GM19372 (cell line): ENCODE measurements around the gene PTTG1IP.

ENCODE experiments used
- ATAC-seq: cut with Tn5 transposase; IDR thresholded peaks from one replicate; pipeline ENCODE4 v1.9.1; 2021; ENCODE audit warnings: mild to moderate bottlenecking, low read depth, moderate library complexity; ENCODE audit not compliant: unreplicated experiment

Gene PTTG1IP

DNA sequence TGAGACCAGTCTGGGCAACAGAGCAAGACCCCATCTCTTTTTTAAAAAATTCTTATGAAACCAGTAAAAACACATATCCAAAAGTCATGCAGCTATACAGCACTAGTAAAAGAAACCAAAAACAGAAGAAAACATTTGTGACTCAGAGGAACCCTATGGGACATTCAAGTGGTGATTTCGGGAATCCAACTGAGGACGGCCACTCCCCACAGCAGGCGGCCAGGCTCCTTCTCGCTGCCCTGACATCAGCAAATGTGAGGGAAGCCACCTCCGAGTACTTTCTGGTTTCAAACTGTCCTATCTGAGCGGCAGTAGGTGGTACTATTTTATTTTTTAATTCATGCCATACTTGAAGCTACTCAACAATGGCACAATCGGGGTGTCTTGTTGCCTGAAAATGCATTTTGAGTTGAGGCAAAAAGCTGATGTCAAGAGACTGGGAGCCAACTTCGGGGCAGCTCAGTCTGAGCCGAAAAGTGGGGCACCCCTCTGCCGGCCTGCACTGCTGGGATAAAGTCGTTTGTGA, 58.9 kb downstream of the PTTG1IP start:
- ATAC-seq, result no peak

DNA sequence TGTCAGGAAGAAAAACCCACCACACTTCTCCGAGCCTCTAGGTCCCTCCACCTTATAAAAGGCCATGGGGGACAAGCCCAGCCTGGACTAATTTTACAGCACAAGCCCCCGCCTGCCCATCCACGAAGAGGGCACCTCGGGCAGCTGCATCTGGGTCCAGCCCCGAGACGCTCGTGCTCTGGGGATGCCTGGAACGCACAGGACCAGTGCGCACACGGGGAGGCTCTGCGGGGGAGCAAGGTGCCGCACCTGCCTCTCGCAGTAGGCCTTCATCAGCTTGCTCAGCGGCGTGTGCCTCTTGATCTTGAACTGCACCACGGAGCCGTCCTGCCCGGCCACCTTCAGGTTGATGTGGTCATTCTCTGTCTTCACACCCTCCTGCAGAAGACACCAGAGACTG, 59.8 kb downstream of the PTTG1IP start:
- no peak for ATAC-seq

DNA sequence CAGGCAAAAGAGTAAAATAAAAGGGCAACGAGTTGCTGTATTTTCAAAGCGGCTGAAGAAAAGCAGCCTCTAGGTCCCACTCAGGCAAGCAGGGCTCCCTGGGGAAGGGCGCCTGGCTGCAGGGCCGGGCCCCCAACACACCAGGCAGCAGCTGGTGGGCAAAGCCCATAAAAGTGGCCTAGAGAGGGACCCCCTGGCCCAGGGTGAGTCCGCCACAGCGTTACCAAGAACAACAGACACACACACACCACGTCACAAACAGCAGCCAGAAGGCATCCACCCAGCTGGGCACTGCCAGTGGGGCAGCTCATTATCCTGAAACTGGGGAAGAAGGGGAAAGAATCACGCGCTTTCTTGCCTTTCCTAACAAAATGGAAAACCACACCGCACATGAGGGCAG, 60.3 kb downstream of the PTTG1IP start:
- no peak for ATAC-seq

DNA sequence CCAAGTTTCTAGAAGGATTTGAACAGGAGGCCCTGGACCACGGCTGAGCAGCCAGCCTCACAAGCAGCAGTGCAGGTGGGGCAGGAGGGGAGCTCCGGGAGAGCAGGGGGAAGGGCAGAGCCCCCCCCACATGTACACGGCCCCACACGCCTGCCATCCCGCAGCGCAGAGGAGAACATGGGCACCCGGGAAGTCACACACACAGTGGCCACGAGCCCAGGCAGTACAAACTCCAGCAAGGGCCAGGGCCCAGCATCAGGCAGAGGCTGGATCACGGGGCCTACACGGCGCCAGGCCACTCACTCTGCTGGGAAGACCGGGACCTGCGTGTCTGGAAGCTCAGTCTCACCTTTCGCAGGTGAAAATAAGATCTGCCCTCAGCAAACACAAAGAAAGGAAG, 60.9 kb downstream of the PTTG1IP start:
- ATAC-seq, result no peak

- ATAC-seq, result no peak
Measured at GRCh38 chr21:44810779-44811178, 62.7 kb downstream of the PTTG1IP start.

GRCh38 chr21:44805859-44806258, 67.6 kb downstream of the PTTG1IP start:
- ATAC-seq, result no peak

GRCh38 chr21:44805226-44805625, 68.3 kb downstream of the PTTG1IP start:
- no peak for ATAC-seq

GRCh38 chr21:44804762-44805161, 68.7 kb downstream of the PTTG1IP start:
- ATAC-seq, result no peak

GRCh38 chr21:44803651-44804050, 69.8 kb downstream of the PTTG1IP start:
- ATAC-seq, result no peak

DNA sequence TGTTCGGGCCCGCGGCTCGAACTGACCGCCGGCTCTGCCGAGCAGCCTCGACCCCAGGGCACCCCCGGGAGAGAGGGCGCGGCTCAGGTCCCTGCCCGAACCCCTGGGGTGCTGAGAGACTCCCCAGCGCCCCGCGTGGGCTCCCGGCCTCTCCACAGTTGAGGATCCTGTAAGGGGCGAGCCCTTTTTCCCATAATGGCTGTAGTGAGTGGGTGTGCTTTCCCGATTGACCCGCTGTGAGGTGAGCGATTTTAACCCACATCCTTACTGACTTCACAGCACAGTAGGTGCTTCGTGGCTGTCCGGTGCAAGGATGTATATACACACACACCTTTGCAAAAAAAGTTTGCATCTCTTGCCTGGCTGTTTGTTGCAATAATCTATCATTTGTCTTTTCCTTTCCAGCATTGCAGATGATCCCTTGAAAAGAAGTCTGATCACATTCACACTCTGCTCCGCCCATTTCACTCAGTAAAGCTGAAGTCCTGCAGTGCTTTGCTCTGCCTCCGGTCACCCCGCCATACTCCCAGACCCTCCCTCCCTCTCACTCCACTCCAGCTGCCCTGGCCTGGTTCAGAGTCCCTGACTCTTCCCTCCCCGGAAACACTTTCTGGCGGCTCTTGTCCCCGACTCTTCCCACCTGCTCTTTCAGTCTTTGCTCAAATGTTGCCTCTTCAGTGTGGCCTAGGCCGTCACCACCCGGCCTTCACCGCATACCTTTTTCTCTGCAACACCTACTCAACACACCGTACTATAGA, 70.9 kb downstream of the PTTG1IP start:
- no peak for ATAC-seq

- peak; percentile 76 for ATAC-seq
Measured at GRCh38 chr21:44801468-44802395, 71.8 kb downstream of the PTTG1IP start, which contains the start of gene UBE2G2. Gene UBE2G2 (minus strand): TSS chr21:44801820. CDS start chr21:44801748, 72 bp downstream.

DNA sequence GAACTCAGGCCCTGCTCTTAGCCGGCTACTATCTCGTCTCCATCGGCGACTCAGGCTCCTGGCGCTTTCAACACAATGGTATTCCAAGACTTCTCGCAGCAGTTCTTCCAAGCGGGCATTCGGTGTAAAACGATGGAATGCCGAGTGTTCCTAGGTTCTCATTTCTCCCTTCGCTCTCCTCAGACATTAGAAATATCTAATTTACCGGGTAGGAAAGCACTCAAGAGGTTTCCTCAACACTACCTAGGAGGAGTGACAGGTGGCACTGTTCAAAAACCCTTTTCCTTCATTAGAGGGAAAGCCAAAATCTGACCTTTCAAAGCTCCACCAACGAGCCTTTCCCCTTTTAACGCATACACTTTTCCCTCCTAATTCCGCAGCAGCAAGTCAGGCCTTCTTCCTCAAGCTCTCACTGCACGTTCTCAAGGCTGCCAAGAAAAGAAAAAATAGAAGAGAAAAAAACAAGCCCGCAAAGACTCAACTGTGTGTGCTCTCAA, 72.5 kb downstream of the PTTG1IP start:
- peak; percentile 34 for ATAC-seq

- no peak for ATAC-seq
Measured at GRCh38 chr21:44800103-44800502, 73.4 kb downstream of the PTTG1IP start.

DNA sequence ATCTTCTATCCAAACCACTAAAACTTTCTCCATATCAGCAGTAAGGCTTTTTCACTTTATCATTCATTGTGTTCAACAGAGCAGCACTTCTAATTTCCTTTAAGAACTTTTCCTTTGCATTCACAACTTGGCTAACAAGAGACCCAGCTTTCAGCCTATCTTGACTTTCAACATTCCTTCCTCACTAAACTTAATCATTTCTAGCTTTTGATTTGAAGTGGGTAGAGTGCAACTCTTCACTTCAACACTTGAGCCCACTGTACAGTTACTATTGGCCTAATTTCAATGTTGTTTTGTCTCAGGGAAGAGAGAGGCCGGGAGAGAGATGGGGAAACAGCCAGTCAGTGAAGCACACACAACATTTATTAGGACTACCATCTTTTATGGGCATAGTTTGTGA, 73.8 kb downstream of the PTTG1IP start:
- no peak for ATAC-seq
